GM20431 (cell line): ENCODE data around the gene MTTP.

ENCODE experiments used
- in situ Hi-C: fragments of 300-500 bp; cut with MseI, MboI; formaldehyde crosslinking; loops from one replicate; pipeline ENCODE4 v1.15.0; 2020; ENCODE audit warnings: low sequenced_read_pairs; ENCODE audit not compliant: unreplicated experiment

Gene MTTP

DNA sequence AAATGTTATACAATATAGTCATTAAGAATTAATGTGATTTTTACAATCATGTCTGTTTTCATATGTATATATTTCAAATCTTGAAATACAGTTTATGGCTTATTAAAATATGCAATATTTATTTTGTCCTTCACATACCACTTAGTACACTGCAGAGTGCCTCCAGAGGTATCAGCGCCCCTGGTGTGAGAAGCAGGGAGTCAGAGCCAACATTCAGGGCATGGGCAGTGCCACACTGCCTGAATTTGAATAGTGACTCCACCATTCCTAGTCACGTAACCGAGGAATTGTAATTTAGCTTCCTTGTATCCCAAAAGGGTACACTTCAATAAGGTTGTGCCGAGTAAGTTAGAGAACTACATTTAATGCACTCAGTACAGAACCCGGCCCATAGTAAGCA, 87.3 kb downstream of the MTTP start:
- in situ Hi-C loops: no loop called here

DNA sequence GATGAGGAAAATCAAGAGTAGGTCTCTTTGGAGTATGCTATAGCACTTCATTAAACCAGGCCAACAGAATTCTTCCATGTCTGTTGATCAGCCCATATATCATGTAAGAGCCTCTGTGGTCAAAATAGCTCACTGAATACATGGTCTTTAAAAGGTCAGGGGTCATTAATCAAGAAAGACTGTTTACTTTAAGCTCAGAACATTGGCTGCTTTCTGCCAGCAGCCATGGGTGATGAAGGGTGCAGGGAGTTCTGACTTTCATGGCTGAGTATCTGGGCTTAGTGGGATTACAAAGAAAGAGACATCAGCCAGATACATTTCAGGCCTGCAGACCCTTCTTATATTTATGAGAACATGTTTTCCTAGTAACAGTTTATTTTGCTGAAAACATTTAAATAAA, 90.1 kb downstream of the MTTP start:
- in situ Hi-C loops: no loop called here

DNA sequence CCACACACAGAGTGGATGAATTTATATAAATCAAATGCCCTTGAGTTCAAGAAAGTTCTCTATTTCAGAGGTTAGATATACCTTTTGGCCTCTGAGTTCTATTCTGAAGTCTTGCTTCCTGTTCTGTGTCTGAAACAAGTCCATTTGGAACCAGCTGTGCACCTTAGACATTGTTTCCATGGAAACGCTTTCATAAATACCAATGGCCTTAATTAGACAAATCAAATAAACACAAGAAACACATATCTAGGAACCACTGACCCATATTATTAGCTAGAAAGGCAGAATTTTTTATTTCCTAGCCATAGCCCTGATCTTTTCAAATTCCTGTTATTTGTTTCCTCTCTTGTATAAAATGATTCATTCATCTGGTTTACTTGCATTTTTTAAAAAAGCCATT, 91.4 kb downstream of the MTTP start:
- in situ Hi-C loops: no loop called here

DNA sequence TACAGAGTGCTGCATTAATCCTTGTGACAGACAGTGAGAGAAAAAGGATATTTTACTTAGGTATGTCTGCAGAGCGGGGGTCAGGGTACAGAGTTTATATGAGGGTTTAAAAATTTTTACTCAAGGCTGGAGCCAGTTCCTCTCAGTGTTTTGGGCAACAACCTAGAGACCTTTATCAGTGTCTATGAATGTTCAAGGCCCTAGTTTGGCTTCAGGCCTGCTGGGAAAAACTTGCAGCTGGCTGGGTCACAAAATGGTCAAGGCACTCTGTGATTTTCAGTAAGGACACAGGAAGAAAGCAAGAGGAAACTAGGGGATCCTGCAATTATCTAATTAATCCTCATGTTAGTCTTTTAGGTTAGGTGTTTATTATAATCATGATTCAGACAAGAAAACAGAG, 93.8 kb downstream of the MTTP start:
- in situ Hi-C loops: no loop called here

DNA sequence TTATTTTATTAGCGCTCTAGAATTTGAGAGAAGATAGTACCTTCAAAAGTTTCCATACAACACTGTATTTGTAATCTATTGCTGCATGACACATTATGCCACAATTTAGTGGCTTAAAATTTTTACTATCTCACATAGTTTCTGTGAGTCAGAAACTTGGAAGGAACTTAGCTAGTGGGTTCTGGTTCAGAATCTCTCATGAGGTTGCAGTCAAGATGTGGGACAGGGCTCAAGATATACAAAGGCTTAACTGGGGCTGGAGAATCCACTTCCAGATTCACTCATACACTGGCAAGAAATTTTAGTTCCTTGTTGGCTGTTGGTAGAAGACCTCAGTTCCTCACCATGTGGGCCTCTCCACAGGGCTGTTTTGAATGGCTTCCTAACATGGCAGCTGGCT, 94.5 kb downstream of the MTTP start:
- in situ Hi-C loops: no loop called here

DNA sequence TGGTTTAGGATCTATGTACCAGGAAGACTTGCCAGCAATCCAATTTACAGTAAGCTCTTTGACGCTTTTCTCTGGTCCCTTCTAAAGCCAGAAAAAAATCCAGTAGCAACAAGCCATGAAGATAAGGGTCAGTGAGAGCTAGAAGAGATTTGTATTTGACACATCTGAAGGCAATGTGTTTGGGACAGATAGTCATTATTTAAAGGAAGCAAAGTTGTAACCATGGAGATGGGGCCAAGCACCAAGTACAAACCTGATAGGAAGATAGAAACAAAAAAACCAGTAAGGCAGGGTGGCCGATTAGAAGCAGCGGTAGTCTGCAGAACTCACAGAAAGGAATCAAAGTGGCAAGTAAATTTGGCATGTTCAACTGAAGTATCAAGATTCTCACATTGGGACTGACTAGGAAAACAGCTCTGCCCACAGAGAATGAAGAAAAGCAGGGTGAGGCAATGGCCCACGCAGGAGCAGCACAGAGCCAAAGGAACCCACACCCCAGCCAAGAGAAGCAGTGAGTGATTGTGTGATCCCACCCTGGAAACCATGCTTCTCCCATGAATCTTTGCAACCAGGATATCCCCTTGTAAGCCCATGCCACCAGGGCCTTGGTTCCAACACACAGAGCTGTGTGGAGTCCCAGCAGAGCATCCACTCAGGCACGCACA, 95.9 kb downstream of the MTTP start:
- in situ Hi-C loops: no loop called here
